Ishikawa (cell line): ENCODE measurements around the gene DOK1.

Experiments used
- CEBPB ChIP-seq: IDR thresholded peaks from 2 replicates; pipeline ENCODE4 v1.6.1; 2012
- EP300 ChIP-seq: IDR thresholded peaks from 2 replicates; pipeline ENCODE4 v1.6.1; 2012; ENCODE audit warnings: borderline replicate concordance
- RAD21 ChIP-seq: IDR thresholded peaks from 2 replicates; pipeline ENCODE4 v1.6.1; 2012; ENCODE audit warnings: low read depth
- TAF1 ChIP-seq: IDR thresholded peaks from 2 replicates; pipeline ENCODE4 v1.6.1; 2012; ENCODE audit warnings: low read depth, mild to moderate bottlenecking
- TEAD4 ChIP-seq: IDR thresholded peaks from 2 replicates; pipeline ENCODE4 v1.6.1; 2012
- TF ChIP-seq, protein P1 (sequence below): IDR thresholded peaks from 2 replicates; pipeline ENCODE4 v1.6.1; 2012
- TF ChIP-seq, protein P2 (sequence below): IDR thresholded peaks from 2 replicates; pipeline ENCODE4 v1.6.1; 2012; ENCODE audit warnings: low read depth, mild to moderate bottlenecking

DNA sequence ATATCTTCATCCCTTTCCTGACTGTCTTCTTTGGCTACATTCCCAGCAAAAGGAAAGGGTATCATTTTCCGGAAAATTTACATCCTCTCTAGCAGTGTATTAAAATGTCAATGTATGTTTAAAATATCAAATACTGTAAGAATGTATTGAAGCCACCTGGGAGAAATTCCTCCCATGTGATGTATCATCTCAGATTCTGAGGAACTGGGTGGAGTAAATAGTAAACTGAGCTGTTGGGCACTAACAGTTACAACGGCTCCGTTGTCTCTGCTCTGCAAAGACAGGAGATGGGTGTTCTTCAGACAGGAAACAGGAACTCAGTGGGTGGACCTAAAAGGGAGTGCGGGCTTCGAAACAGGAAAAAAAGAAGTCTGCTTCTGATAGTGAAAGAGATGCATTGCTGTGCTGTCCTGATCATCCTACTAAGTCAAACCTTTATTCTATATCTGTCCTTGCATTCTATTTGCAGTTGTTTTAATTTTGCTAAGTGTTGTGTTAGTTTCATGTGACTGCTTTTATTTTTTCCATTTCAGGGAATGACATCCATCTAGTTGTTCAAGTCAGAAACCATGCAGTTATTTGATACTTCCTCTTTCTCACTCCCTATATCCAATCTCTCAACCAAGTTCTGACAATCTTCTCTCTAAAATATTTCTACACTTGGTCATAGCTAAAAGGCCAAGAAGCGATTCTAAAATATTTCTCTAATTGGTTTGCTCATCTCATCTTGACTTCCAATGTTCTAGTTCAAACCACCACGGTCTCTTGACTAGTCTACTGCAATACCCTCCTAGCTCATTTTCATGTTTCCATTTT, 19.4 kb downstream of the DOK1 start:
- TF ChIP-seq RAD21 (no peak), TAF1 (no peak), EP300 (no peak), CEBPB (no peak), TEAD4 (no peak)
- TF ChIP-seq, protein P1, sequence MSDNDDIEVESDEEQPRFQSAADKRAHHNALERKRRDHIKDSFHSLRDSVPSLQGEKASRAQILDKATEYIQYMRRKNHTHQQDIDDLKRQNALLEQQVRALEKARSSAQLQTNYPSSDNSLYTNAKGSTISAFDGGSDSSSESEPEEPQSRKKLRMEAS: no peak
- TF ChIP-seq, protein P2, sequence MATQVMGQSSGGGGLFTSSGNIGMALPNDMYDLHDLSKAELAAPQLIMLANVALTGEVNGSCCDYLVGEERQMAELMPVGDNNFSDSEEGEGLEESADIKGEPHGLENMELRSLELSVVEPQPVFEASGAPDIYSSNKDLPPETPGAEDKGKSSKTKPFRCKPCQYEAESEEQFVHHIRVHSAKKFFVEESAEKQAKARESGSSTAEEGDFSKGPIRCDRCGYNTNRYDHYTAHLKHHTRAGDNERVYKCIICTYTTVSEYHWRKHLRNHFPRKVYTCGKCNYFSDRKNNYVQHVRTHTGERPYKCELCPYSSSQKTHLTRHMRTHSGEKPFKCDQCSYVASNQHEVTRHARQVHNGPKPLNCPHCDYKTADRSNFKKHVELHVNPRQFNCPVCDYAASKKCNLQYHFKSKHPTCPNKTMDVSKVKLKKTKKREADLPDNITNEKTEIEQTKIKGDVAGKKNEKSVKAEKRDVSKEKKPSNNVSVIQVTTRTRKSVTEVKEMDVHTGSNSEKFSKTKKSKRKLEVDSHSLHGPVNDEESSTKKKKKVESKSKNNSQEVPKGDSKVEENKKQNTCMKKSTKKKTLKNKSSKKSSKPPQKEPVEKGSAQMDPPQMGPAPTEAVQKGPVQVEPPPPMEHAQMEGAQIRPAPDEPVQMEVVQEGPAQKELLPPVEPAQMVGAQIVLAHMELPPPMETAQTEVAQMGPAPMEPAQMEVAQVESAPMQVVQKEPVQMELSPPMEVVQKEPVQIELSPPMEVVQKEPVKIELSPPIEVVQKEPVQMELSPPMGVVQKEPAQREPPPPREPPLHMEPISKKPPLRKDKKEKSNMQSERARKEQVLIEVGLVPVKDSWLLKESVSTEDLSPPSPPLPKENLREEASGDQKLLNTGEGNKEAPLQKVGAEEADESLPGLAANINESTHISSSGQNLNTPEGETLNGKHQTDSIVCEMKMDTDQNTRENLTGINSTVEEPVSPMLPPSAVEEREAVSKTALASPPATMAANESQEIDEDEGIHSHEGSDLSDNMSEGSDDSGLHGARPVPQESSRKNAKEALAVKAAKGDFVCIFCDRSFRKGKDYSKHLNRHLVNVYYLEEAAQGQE: no peak
